NT2/D1 (cell line): ENCODE results near the gene MAFF.

Experiments used
- SUZ12 ChIP-seq: IDR thresholded peaks from 2 replicates; pipeline ENCODE4 v1.6.1; 2011; ENCODE audit not compliant: insufficient read length, insufficient read depth; ENCODE audit errors: extremely low read depth
- YY1 ChIP-seq: IDR thresholded peaks from 2 replicates; pipeline ENCODE4 v1.6.1; 2011; ENCODE audit not compliant: insufficient read length, insufficient read depth

- no peak for TF ChIP-seq YY1
- no peak for TF ChIP-seq SUZ12
These were observed 21.6 kb downstream of the MAFF start for GRCh38 chr22:38223289-38223960.
